Psoas muscle (tissue), 8 donors: ENCODE data around the gene F7. TPM values are rescaled to one million over a fixed set of nuclear protein-coding genes. Genes with fewer than 3 reads are reported as not detected.
"Not testable (repeated sequence)": the region's sequence is repeated elsewhere in the genome, so short reads cannot be mapped to it uniquely, and the experiment has no call there.

Experiments used
- ATAC-seq, 4 donors: fragments of 200-7000 bp; cut with Tn5 transposase; one replicate each; pipeline ENCODE4 v1.9.1; 2020; ENCODE audit warnings: moderate library complexity in 3 of 4, mild to moderate bottlenecking in 2 of 4
- DNase-seq, 2 donors: peaks; one replicate each; pipeline ENCODE4 v3.0.0-alpha.2; 2020
- H3K27ac ChIP-seq: fragments of 200-600 bp; one replicate; pipeline ENCODE4 v1.8.0; 2022
- H3K27me3 ChIP-seq, 3 donors: fragments of 200-600 bp in 1 of 3; one replicate each; pipeline versions ENCODE4 v1.6.1 to v1.8.0; 2013 to 2022; ENCODE audit warnings: low read length in 2 of 3, mild to moderate bottlenecking in 2 of 3, moderate library complexity in 1 of 3; ENCODE audit not compliant: insufficient read depth in 3 of 3
- H3K36me3 ChIP-seq, 2 donors: fragments of 200-600 bp in 1 of 2; one replicate each; pipeline versions ENCODE4 v1.6.1 to v1.8.0; 2013 to 2022; ENCODE audit warnings: low read depth in 1 of 2, mild to moderate bottlenecking in 1 of 2, moderate library complexity in 1 of 2; ENCODE audit not compliant: insufficient read depth in 1 of 2
- H3K4me1 ChIP-seq: fragments of 200-600 bp; one replicate; pipeline ENCODE4 v1.8.0; 2022
- H3K4me3 ChIP-seq: fragments of 200-600 bp; one replicate; pipeline ENCODE4 v1.8.0; 2022; ENCODE audit warnings: mild to moderate bottlenecking
- H3K9me3 ChIP-seq: fragments of 200-600 bp; one replicate; pipeline ENCODE4 v1.8.0; 2022
- CTCF ChIP-seq: fragments of 200-600 bp; IDR thresholded peaks from one replicate; pipeline ENCODE4 v1.8.0; 2022; ENCODE audit warnings: antibody characterized with exemption
- WGBS, 3 donors: extraction: QIAGEN DNeasy Blood & Tissue Kit; methylation state at CpG; one replicate each; pipeline versions ENCODE4 v1.1.6 to v1.1.7; 2013; 5-methylcytosine and 5-hydroxymethylcytosine counted together
- intact Hi-C, 2 donors: fragments of 100-400 bp; cut with DNase I; formaldehyde crosslinking; loops; one replicate each; pipeline versions ENCODE4 v1.11.0 to v1.14.2; 2022
- polyA plus RNA-seq, 3 donors: library from polyadenylated mRNA; stranded (reverse); fragments of 200-250 nt; gene quantifications; one replicate each; pipeline ENCODE4 v1.2.3, GENCODE V29; 2013
- total RNA-seq, 4 donors: library from RNA; stranded (reverse); fragmentation: NEBNext Ultra II Directional in 2 of 4; extraction: Animal tissue kit (Norgen Biotek cat#: 25700) in 2 of 4; gene quantifications; one replicate each; pipeline versions ENCODE4 v1.2.1 to v1.2.4, GENCODE V29; 2021 to 2023
- donor health status: healthy with polysubstance abuse.
- donor health status: DM: no; HTN: no; CAD: no; lungs with moderate emphysema.
- donor health status: Bipolar disorder and iron deficiency.
- donor health status: healthy.
- donor health status: DM: yes; HTN: yes; CAD: no.
- donor health status: DM: no; HTN: no; CAD: no.
- donor health status: DM: no; HTN: no; CAD: no.
- donor health status: DM: yes; HTN: yes; CAD: no.

The F7 gene
- total and polyA plus RNA-seq, 7 donors = 0.08 to 0.20 (median 0.10) TPM; not detected in 4

- TF ChIP-seq CTCF = no peak
- 66 to 83% (median 78%) methylated on average over 6 to 7 of the region's 7 CpGs for WGBS, 3 donors
- no peaks in the 10 kb centered on the region for H3K36me3 ChIP-seq
- no peaks in the 10 kb centered on the region for H3K4me1 ChIP-seq
- H3K27me3 ChIP-seq = peaks cover 0 to 12% (median 8%) of the 10 kb centered on the region in 3 donors
- no peaks in the 10 kb centered on the region for H3K9me3 ChIP-seq
- intact Hi-C loops = loop anchor here (5.0 kb wide), 1 partner anchor 48 kb away; the partner anchor contains the start of genes CUL4A (in 2 of the 2) and PCID2 (in 2 of the 2)
- no peak overlapping the region for H3K4me3 ChIP-seq
- ATAC-seq (no peak), DNase-seq (no peak)
- H3K27ac ChIP-seq = no peak overlapping the region
These were observed 53.4 kb downstream of the F7 start for GRCh38 chr13:113158946-113159345.

GRCh38 chr13:113159701-113160100 is 54.1 kb downstream of the F7 start:
- Histone ChIP-seq H3K27me3 (peaks cover 0 to 12% (median 8%) of the 10 kb centered on the region in 3 donors), H3K27ac (no peak overlapping the region), H3K36me3 (no peaks in the 10 kb centered on the region), H3K4me3 (no peak overlapping the region), H3K4me1 (no peaks in the 10 kb centered on the region), H3K9me3 (no peaks in the 10 kb centered on the region)
- intact Hi-C loops = loop anchor here (5.0 kb wide), 1 partner anchor 48 kb away; the partner anchor contains the start of genes CUL4A (in 2 of the 2) and PCID2 (in 2 of the 2)
- no peak for DNase-seq
- 84 to 86% (median 86%) methylated on average over 20 of the region's 20 CpGs for WGBS, 3 donors
- ATAC-seq = no peak
- TF ChIP-seq CTCF = no peak

- no peak for ATAC-seq
- Histone ChIP-seq H3K9me3 (no peaks in the 10 kb centered on the region), H3K36me3 (no peaks in the 10 kb centered on the region), H3K27me3 (peaks cover 0 to 12% (median 8%) of the 10 kb centered on the region in 3 donors), H3K27ac (no peak overlapping the region), H3K4me1 (no peaks in the 10 kb centered on the region), H3K4me3 (no peak overlapping the region)
- intact Hi-C loops = no loop called here
- DNase-seq = no peak
- WGBS, 3 donors = 62 to 70% (median 65%) methylated on average over 12 of the region's 12 CpGs
- TF ChIP-seq CTCF = no peak
These were observed 55.4 kb downstream of the F7 start for GRCh38 chr13:113160983-113161382.

GRCh38 chr13:113161433-113161832 is 55.8 kb downstream of the F7 start:
- ATAC-seq = no peak
- Histone ChIP-seq H3K36me3 (no peaks in the 10 kb centered on the region), H3K4me3 (no peak overlapping the region), H3K27ac (no peak overlapping the region), H3K27me3 (peaks cover 0 to 12% (median 8%) of the 10 kb centered on the region in 3 donors), H3K4me1 (no peaks in the 10 kb centered on the region), H3K9me3 (no peaks in the 10 kb centered on the region)
- no peak for DNase-seq
- intact Hi-C loops = no loop called here
- 29 to 45% (median 33%) methylated on average over 8 to 16 of the region's 16 CpGs for WGBS, 3 donors
- TF ChIP-seq CTCF = no peak

GRCh38 chr13:113161975-113162374 is 56.4 kb downstream of the F7 start:
- H3K27me3 ChIP-seq = peaks cover 0 to 12% (median 8%) of the 10 kb centered on the region in 3 donors
- H3K4me1 ChIP-seq, intact Hi-C loops, H3K36me3 ChIP-seq, H3K4me3 ChIP-seq, DNase-seq, H3K27ac ChIP-seq, H3K9me3 ChIP-seq, ATAC-seq: not testable (repeated sequence)
- 36 to 39% (median 37%) methylated on average over 7 to 11 of the region's 13 CpGs for WGBS, 3 donors
